GM18511 (cell line): ENCODE measurements around the gene CCR5.
"Not testable (repeated sequence)": the region's sequence is repeated elsewhere in the genome, so short reads cannot be mapped to it uniquely, and the experiment has no call there.

ENCODE experiments used
- ATAC-seq: cut with Tn5 transposase; IDR thresholded peaks from one replicate; pipeline ENCODE4 v1.9.1; 2021; ENCODE audit warnings: mild to moderate bottlenecking, moderate library complexity; ENCODE audit not compliant: unreplicated experiment

The CCR5 gene

GRCh38 chr3:46383211-46383950 is 12.6 kb downstream of the CCR5 start:
- no peak for ATAC-seq

- ATAC-seq: no peak
Observed at GRCh38 chr3:46383951-46384330, 13.2 kb downstream of the CCR5 start.

GRCh38 chr3:46386205-46386604 is 15.5 kb downstream of the CCR5 start:
- no peak for ATAC-seq

DNA sequence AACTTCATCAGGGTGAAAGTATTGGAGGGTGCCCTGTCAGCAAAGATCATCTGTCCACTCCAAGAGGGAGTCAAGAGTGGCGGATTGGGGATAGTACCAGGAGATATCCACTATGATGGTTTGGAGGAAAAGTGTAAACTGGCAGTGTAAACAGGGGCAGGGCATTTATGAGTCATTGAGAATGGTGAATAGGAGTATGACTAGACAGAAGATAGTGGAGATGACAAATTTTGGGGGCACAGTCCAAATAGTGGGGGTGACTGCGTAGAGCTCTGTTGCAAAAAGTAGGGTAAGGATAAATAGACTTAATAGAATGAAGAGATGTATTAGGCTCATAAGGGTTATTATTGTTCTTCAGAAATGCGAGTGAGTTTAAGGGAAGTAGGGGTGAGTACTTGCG is 18.1 kb downstream of the CCR5 start:
- ATAC-seq: not testable (repeated sequence)

- no peak for ATAC-seq
Observed at GRCh38 chr3:46389306-46389705, 18.6 kb downstream of the CCR5 start.

- ATAC-seq: not testable (repeated sequence)
Observed at GRCh38 chr3:46391526-46391925, 20.8 kb downstream of the CCR5 start.

GRCh38 chr3:46393011-46393410 is 22.3 kb downstream of the CCR5 start:
- ATAC-seq: no peak

GRCh38 chr3:46393554-46394434 is 23.0 kb downstream of the CCR5 start:
- no peak for ATAC-seq

- no peak for ATAC-seq
Observed at GRCh38 chr3:46395210-46395661, 24.5 kb downstream of the CCR5 start.

GRCh38 chr3:46395766-46396530 is 25.2 kb downstream of the CCR5 start:
- ATAC-seq: no peak

DNA sequence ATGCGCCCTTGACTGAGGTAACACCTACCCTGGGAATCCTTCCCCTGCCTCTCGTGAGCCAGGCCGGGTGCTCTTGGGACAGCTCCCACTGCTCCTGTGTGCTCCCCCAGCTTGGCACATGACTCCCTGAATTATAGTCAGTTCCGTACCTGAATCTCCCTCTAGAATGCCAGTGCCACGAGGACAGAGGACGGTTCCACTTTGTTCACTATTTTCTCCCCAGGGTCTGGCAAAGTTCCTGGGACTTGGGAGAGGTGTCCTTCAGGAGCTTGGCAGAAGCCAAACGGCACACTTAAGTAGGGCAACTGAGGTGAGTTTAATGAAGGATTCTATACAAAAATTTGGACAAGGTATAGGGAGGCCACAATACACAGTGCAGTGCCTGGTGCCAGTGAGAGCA is 26.4 kb downstream of the CCR5 start:
- ATAC-seq: no peak

DNA sequence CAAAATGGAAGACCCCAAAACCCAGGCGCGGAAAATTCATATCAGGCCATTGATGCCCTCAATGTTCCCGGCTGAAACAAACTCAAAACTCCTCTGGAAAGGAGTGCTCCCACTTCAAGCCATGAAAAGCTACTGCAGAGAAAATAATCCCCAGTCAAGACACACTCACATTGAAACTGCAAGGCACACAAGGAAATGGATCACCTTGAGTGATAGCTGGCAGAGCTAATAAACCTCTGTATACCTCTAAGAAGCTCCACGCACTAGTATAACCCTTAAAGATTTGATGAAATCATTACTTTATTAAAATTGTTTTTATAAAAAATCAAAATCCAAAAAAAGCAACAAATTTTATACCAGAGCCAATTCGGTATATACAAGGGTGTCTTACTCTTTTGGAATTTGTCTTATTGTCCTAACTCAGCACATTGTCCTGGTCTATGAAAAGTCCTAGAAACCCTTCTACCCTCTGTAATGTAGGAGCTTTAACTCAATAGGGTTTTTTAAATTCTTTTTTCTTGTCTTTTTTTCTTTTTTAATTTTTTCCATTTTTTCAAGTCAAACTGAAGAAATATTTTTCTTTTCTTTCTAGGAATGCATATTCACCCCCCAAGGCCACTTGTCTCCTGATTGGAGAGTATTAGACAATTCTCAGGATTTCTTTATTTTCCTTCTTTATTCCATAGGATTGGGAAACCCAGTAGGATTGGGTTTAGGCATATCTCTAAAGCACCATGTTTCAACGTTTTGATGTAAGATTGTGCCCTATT is 27.6 kb downstream of the CCR5 start:
- no peak for ATAC-seq

DNA sequence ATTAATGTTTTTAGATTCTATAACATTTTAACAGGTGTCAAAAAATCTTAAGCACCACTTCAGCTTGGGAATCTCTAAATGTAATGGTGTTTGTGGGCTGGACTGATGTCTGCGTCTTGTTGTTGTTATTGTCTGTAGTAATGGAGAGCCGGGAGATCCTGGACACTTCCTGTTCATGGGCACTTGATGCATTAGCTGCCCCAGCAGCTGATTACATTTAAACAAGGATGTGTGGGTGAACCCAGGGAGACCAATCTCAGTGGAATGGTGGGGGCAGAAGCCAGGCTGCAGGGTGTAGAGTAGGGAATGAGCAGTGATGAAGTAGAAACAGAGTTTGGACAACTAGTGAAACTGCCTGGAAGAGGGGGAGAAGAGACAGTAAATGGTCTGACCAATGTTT is 28.4 kb downstream of the CCR5 start:
- ATAC-seq: no peak

- ATAC-seq: no peak
Observed at GRCh38 chr3:46399557-46399956, 28.8 kb downstream of the CCR5 start.

DNA sequence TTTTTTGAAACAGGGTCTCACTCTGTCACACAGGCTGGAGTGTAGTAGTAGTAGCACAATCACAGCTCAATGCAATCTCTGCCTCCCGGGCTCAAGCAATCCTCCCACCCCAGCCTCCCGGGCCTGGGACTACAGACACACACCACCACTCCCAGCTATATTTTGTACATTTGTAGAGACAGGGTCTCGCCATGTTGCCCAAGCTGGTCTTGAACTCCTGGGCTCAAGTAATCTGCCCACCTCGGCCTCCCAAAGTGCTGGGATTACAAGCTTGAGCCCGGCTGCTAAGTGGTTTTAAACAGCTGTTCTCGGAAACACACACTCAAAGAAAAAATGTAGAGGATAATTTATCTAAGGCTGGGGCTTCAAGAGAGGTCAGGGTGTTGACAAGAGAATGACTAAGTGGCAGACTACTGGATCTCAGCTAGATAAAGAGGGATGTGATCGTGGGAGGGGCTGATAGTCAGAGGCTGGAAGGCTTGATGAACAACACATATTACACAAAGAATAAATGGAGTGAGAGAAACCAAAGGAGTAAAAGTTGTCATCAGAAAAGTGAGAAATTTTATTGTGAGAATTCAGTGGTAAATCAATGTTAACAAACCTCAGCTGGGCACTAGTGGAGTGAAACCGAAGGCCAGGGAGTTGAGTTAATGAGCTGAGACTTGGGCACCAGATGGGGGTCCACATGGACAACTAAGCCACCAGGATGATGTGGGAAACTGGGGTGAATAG is 29.4 kb downstream of the CCR5 start:
- ATAC-seq: no peak

- no peak for ATAC-seq
Observed at GRCh38 chr3:46400846-46401245, 30.1 kb downstream of the CCR5 start.

GRCh38 chr3:46401579-46401978 is 30.8 kb downstream of the CCR5 start:
- no peak for ATAC-seq

DNA sequence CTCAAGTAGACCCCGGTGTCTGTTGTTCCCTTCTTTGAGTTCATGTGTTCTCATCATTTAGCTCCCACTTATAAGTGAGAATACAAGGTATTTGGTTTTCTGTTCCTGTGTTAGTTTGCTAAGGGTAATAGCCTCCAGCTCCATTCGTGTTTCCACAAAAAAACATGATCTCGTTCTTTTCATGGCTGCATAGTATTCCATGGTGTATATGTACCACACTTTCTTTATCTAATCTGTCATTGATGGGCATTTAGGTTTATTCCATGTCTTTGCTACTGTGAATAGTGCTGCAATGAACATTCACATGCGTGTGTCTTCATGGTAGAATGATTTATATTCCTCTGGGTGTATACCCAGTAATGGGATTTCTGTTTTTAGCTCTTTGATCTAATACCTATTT is 32.2 kb downstream of the CCR5 start:
- ATAC-seq: not testable (repeated sequence)

DNA sequence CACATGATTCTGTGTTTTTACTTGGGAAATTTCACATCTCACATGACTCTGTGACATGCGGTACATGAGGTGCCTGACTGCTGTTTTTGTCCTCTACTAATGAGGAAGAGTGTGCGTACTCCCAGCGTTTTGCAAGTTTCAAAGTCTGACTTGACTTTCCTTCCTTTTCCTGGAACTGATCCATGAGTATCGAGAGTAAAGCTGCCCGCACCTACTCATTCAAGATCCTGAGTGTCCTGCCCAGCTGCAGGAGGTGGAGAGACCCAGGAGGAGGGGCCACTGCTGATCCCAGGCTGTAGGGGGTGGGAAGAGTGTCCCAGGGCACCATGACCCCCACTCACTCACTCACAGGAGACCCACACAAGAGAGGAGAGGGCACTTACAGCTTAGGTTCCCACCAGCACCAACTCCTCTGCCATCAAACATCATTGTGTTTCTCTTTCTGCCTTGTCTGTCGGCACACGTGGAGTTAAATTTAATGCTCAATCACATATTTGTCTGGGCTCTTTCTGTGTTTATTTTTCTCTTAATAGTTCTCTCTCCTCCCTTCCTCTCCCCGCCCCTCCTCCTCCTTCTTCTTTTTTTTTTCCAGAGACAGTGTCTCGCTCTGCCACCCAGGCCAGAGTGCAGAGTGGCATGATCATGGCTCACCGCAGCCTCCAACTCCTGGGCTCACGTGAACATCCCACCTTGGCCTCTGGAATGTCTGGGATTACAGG is 34.7 kb downstream of the CCR5 start:
- ATAC-seq: no peak
